Sigmoid colon (tissue), 4 donors: ENCODE data around the gene ANXA5.

Experiments
- CTCF ChIP-seq, 4 experiments: fragments of 450-650 bp in 3 of 4; fragments of 200-600 bp in 1 of 4; IDR thresholded peaks; one replicate each; pipeline ENCODE4 v1.5.1; 2016 to 2019; ENCODE audit warnings: antibody characterized with exemption in 4 of 4, mild to moderate bottlenecking in 3 of 4, moderate library complexity in 2 of 4
- POLR2A ChIP-seq, 2 donors: fragments of 450-650 bp; IDR thresholded peaks; one replicate each; pipeline ENCODE4 v1.6.1; 2016; ENCODE audit warnings: antibody characterized with exemption in 2 of 2, mild to moderate bottlenecking in 2 of 2, moderate library complexity in 2 of 2
- POLR2AphosphoS5 ChIP-seq, 4 donors: sonication (generic); formaldehyde crosslinking; IDR thresholded peaks; one replicate each; pipeline ENCODE4 v1.6.1; 2017; ENCODE audit warnings: antibody characterized with exemption in 4 of 4

- TF ChIP-seq POLR2AphosphoS5 (IDR thresholded peaks at IDR 0.05) (no peak), POLR2A (IDR thresholded peaks at IDR 0.05) (no peak), CTCF (IDR thresholded peaks at IDR 0.05) (no peak)
Observed at GRCh38 chr4:121706595-121707021, 9.8 kb upstream of the ANXA5 start.
